Adrenal gland (tissue), 5 donors: Measurements from ENCODE around the gene NAP1L5.

ENCODE experiments used
- POLR2A ChIP-seq, 2 donors: fragments of 450-650 bp; IDR thresholded peaks; one replicate each; pipeline ENCODE4 v1.6.1; 2017; ENCODE audit warnings: antibody characterized with exemption in 2 of 2, mild to moderate bottlenecking in 2 of 2, moderate library complexity in 1 of 2
- TF ChIP-seq, protein P1 (sequence below), 6 experiments: fragments of 450-650 bp in 4 of 6; fragments of 200-600 bp in 2 of 6; sonication (generic) in 1 of 6; IDR thresholded peaks; 1 replicate in 5 of 6; 2 replicates in 1 of 6; pipeline versions ENCODE4 v1.5.1 to v1.8.0; 2016 to 2021; ENCODE audit warnings: antibody characterized with exemption in 6 of 6, mild to moderate bottlenecking in 2 of 6, moderate library complexity in 1 of 6
- donor health status: DM: no; HTN: no; CAD: no.

DNA sequence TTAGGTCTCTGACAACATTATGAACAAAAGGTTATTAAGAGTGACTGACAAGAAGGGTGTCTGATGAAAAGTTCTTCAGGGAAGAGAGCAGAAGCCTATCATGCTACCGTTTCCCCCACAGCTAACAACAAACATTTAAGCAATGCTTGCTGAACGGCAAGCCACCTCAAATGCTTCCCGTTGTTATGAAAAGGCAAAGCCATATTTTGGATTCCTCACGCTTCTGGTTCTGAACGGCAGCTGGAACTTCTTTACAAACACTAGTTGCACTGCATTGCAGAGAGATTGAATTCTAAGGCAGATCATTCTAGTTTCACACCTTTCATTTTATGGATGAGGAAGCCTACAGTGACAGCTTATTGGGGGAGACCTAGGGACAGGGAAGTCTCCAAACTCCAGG, 48.6 kb upstream of the NAP1L5 start:
- TF ChIP-seq, protein P1, sequence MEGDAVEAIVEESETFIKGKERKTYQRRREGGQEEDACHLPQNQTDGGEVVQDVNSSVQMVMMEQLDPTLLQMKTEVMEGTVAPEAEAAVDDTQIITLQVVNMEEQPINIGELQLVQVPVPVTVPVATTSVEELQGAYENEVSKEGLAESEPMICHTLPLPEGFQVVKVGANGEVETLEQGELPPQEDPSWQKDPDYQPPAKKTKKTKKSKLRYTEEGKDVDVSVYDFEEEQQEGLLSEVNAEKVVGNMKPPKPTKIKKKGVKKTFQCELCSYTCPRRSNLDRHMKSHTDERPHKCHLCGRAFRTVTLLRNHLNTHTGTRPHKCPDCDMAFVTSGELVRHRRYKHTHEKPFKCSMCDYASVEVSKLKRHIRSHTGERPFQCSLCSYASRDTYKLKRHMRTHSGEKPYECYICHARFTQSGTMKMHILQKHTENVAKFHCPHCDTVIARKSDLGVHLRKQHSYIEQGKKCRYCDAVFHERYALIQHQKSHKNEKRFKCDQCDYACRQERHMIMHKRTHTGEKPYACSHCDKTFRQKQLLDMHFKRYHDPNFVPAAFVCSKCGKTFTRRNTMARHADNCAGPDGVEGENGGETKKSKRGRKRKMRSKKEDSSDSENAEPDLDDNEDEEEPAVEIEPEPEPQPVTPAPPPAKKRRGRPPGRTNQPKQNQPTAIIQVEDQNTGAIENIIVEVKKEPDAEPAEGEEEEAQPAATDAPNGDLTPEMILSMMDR (IDR thresholded peaks at IDR 0.05): no peak
- no peak for TF ChIP-seq POLR2A (IDR thresholded peaks at IDR 0.05)
